Measurements from ENCODE around the gene EXOC4. TPM values are rescaled to one million over a fixed set of nuclear protein-coding genes. Genes with fewer than 3 reads are reported as not detected.

EXOC4 gene
- total and polyA plus RNA-seq, 2 donors from 2014 or later = 22.8 to 78.7 TPM

GRCh38 chr7:133950855-133951254 is 698.0 kb downstream of the EXOC4 start:
- no peaks in the 10 kb centered on the region for H3K4me1 ChIP-seq (ENCODE audit: control insufficient read depth in 2 of 3, insufficient read depth in 2 of 3, low read depth in 1 of 3, low read length in 3 of 3)
- H3K27ac ChIP-seq (ENCODE audit: low read depth in 2 of 2, low read length in 2 of 2) = no peak overlapping the region
- H3K4me3 ChIP-seq (ENCODE audit: low read length in 3 of 3) = no peak overlapping the region
- intact Hi-C loops (cut with DNase I) = no loop called here
- no peak for TF ChIP-seq CTCF (IDR thresholded peaks at IDR 0.05; ENCODE audit: borderline replicate concordance, extremely low read depth, insufficient read depth)
- no peaks in the 10 kb centered on the region for H3K27me3 ChIP-seq (ENCODE audit: control insufficient read depth, insufficient read depth, low read length)
- H3K36me3 ChIP-seq (ENCODE audit: control insufficient read depth in 2 of 3, insufficient read depth in 3 of 3, low read length in 3 of 3) = no peaks in the 10 kb centered on the region
- DNase-seq = no peak
- H3K9ac ChIP-seq (ENCODE audit: low read length in 3 of 3) = no peak overlapping the region
- H3K9me3 ChIP-seq (ENCODE audit: control insufficient read depth in 2 of 3, insufficient read depth in 1 of 3, low read length in 3 of 3) = no peaks in the 10 kb centered on the region
- no peak for FAIRE-seq

GRCh38 chr7:133955208-133955607 is 702.3 kb downstream of the EXOC4 start:
- Histone ChIP-seq H3K9ac (ENCODE audit: low read length in 3 of 3) (no peak overlapping the region), H3K4me3 (ENCODE audit: low read length in 3 of 3) (no peak overlapping the region), H3K36me3 (ENCODE audit: control insufficient read depth in 2 of 3, insufficient read depth in 3 of 3, low read length in 3 of 3) (no peaks in the 10 kb centered on the region), H3K4me1 (ENCODE audit: control insufficient read depth in 2 of 3, insufficient read depth in 2 of 3, low read depth in 1 of 3, low read length in 3 of 3) (peaks cover 0 to 2% (median 0%) of the 10 kb centered on the region in 3 donors), H3K27me3 (ENCODE audit: control insufficient read depth, insufficient read depth, low read length) (no peaks in the 10 kb centered on the region), H3K27ac (ENCODE audit: low read depth in 2 of 2, low read length in 2 of 2) (no peak overlapping the region), H3K9me3 (ENCODE audit: control insufficient read depth in 2 of 3, insufficient read depth in 1 of 3, low read length in 3 of 3) (no peaks in the 10 kb centered on the region)
- intact Hi-C loops (cut with DNase I) = no loop called here
- TF ChIP-seq CTCF (IDR thresholded peaks at IDR 0.05; ENCODE audit: borderline replicate concordance, extremely low read depth, insufficient read depth) = no peak
- no peak for FAIRE-seq
- no peak for DNase-seq

GRCh38 chr7:133957845-133958244 is 705.0 kb downstream of the EXOC4 start:
- intact Hi-C loops (cut with DNase I) = no loop called here
- H3K36me3 ChIP-seq (ENCODE audit: control insufficient read depth in 2 of 3, insufficient read depth in 3 of 3, low read length in 3 of 3) = peaks cover 0 to 2% (median 0%) of the 10 kb centered on the region in 3 donors
- H3K9me3 ChIP-seq (ENCODE audit: control insufficient read depth in 2 of 3, insufficient read depth in 1 of 3, low read length in 3 of 3) = no peaks in the 10 kb centered on the region
- peaks cover 0 to 2% (median 0%) of the 10 kb centered on the region in 3 donors for H3K4me1 ChIP-seq (ENCODE audit: control insufficient read depth in 2 of 3, insufficient read depth in 2 of 3, low read depth in 1 of 3, low read length in 3 of 3)
- no peak for TF ChIP-seq CTCF (IDR thresholded peaks at IDR 0.05; ENCODE audit: borderline replicate concordance, extremely low read depth, insufficient read depth)
- no peak for DNase-seq
- H3K4me3 ChIP-seq (ENCODE audit: low read length in 3 of 3) = no peak overlapping the region
- H3K27me3 ChIP-seq (ENCODE audit: control insufficient read depth, insufficient read depth, low read length) = no peaks in the 10 kb centered on the region
- no peak overlapping the region for H3K27ac ChIP-seq (ENCODE audit: low read depth in 2 of 2, low read length in 2 of 2)
- FAIRE-seq = no peak
- H3K9ac ChIP-seq (ENCODE audit: low read length in 3 of 3) = no peak overlapping the region

GRCh38 chr7:133958822-133959221 is 705.9 kb downstream of the EXOC4 start:
- FAIRE-seq = no peak
- no peak for DNase-seq
- Histone ChIP-seq H3K36me3 (ENCODE audit: control insufficient read depth in 2 of 3, insufficient read depth in 3 of 3, low read length in 3 of 3) (peaks cover 0 to 3% (median 0%) of the 10 kb centered on the region in 3 donors), H3K4me3 (ENCODE audit: low read length in 3 of 3) (no peak overlapping the region), H3K4me1 (ENCODE audit: control insufficient read depth in 2 of 3, insufficient read depth in 2 of 3, low read depth in 1 of 3, low read length in 3 of 3) (peaks cover 0 to 2% (median 0%) of the 10 kb centered on the region in 3 donors), H3K9me3 (ENCODE audit: control insufficient read depth in 2 of 3, insufficient read depth in 1 of 3, low read length in 3 of 3) (no peaks in the 10 kb centered on the region), H3K27me3 (ENCODE audit: control insufficient read depth, insufficient read depth, low read length) (no peaks in the 10 kb centered on the region), H3K27ac (ENCODE audit: low read depth in 2 of 2, low read length in 2 of 2) (no peak overlapping the region), H3K9ac (ENCODE audit: low read length in 3 of 3) (no peak overlapping the region)
- TF ChIP-seq CTCF (IDR thresholded peaks at IDR 0.05; ENCODE audit: borderline replicate concordance, extremely low read depth, insufficient read depth) = no peak
- intact Hi-C loops (cut with DNase I) = no loop called here

Measured in kidney (tissue), 14 donors.